ENCODE data around the gene FFAR1.

The FFAR1 gene

DNA sequence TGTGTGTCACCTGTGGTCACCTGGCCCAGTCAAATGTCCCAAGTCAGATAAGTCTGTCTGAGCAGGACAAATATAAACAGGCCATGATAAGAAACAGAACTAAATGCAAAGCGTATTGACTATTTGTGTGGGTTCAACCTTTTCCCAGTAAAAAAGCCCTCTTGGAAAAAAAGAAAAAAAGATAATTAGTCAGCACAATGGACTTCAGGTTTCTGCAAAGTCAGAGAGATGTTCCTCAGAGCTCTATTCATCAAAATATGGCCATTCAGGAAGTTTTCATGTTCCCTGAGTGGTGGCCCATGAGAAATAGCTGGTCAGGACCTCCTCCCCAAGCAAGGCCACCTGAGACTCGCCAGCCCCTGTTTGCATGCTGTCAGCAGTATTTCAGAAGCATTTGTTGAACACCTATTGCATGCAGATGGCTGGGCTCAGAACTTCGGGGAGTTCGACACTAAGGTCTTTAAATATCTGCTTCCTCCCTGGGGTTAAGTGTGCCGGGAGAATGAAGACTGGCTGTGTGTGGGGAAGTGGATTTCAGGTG, 13.2 kb downstream of the FFAR1 start:
- TF ChIP-seq, protein P1, sequence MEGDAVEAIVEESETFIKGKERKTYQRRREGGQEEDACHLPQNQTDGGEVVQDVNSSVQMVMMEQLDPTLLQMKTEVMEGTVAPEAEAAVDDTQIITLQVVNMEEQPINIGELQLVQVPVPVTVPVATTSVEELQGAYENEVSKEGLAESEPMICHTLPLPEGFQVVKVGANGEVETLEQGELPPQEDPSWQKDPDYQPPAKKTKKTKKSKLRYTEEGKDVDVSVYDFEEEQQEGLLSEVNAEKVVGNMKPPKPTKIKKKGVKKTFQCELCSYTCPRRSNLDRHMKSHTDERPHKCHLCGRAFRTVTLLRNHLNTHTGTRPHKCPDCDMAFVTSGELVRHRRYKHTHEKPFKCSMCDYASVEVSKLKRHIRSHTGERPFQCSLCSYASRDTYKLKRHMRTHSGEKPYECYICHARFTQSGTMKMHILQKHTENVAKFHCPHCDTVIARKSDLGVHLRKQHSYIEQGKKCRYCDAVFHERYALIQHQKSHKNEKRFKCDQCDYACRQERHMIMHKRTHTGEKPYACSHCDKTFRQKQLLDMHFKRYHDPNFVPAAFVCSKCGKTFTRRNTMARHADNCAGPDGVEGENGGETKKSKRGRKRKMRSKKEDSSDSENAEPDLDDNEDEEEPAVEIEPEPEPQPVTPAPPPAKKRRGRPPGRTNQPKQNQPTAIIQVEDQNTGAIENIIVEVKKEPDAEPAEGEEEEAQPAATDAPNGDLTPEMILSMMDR (IDR thresholded peaks at IDR 0.05; ENCODE audit: low read depth, low read length): no peak
- DNase-seq (ENCODE audit: low read depth in 2 of 2): no peak
- no peak overlapping the region for H3K4me3 ChIP-seq (replicated peaks in 1 of 2; ENCODE audit: low read depth in 2 of 2, low read length in 2 of 2)

DNA sequence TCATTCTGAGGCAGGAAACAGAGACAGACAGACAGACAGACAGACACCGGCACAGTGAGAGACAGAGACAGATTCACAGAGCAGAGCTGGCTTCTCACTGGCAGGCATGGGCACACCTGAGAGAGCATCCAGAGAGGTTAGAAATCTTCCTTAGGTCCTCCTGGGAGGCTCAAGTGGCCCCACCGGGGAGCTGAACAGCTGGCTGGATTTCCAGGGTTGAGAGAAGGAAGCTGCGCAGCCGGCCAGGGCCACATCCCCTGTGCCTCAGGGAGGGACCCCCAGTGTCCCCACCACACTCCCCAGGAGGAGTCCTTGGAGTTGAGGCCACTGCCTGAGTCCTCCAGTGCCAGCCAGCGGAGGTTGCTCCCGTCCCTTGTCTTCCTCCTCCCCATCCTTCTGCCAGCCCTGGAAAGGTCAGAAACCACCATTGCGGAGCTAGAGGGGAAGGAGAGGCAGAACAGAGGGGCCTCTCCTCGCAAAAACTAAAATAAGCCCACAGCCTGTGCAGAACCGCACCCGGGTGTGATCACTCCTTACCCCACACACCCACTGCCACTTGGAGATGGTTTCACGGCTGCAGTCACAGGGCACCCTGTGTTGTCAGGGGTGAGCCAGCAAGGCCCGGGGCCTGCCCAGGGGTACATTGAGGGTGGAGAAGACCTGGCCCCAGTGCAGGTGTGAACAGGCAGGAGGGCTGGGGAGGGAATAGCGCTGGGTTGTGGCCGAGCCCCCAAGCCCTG, 14.7 kb downstream of the FFAR1 start:
- TF ChIP-seq, protein P1 (IDR thresholded peaks at IDR 0.05; ENCODE audit: low read depth, low read length): no peak
- DNase-seq (ENCODE audit: low read depth in 2 of 2): no peak
- H3K4me3 ChIP-seq (replicated peaks in 1 of 2; ENCODE audit: low read depth in 2 of 2, low read length in 2 of 2): no peak overlapping the region

DNA sequence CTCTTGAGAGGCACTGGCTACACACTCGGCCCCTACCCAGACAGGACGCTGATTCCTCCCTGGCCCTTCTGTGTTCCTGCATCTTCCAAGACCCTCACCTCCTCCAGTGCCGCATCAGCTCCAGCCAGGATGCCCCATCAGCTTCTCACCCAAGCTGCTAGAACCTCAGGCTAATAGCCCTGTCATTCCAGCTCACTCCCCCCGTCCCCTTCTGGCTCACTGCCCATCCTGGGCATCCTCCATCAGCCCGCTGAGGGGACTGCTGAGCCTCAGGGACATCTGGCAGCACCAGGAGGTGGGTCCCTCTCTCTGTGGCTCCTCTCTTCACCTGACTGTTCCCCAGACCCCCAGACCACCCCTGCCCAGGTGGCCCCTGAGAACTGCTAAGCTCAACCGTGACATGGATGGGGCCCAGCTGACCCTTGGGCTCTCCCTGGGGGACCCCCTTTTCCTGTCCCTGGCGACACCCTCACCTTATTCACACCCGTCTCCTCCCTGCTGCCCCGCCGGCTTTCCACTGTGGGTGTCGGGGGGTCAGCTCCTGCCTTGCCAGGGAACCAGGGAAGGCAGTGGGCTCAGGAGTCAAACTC, 15.4 kb downstream of the FFAR1 start:
- TF ChIP-seq, protein P1 (IDR thresholded peaks at IDR 0.05; ENCODE audit: low read depth, low read length): no peak
- no peak overlapping the region for H3K4me3 ChIP-seq (replicated peaks in 1 of 2; ENCODE audit: low read depth in 2 of 2, low read length in 2 of 2)
- no peak for DNase-seq (ENCODE audit: low read depth in 2 of 2)

DNA sequence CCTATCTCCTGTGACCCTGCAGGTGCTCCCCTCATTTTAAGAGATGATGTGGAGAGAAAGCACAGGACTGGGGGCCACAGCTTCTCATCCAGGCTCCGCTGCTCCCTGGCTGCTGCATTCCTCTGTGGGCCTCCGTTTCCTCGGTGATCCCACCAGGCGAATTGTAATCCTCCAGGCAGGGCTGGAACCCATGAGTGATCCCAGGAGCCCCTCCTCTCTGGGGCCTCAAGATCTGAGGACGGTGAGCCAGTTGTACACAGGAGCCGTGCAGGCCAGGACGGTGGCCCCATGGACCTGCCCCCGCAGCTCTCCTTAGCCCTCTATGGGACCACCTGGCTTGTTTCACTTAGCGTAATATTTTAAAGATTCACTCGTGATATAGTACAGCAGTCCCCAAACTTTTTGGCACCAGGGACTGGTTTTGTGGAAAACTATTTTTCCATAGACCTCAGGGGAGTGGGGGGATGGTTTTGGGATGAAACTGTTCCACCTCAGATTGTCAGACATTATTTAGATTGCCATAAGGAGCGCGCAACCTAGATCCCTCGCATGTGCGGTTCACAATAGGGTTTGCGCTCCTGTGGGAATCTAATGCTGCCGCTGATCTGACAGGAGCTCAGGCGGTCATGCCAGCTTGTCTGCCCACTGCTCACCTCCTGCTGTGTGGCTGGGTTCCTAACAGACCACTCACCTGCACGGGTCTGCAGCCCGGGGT, 16.2 kb downstream of the FFAR1 start:
- TF ChIP-seq, protein P1 (IDR thresholded peaks at IDR 0.05; ENCODE audit: low read depth, low read length): no peak
- H3K4me3 ChIP-seq (replicated peaks in 1 of 2; ENCODE audit: low read depth in 2 of 2, low read length in 2 of 2): no peak overlapping the region
- DNase-seq (ENCODE audit: low read depth in 2 of 2): no peak

DNA sequence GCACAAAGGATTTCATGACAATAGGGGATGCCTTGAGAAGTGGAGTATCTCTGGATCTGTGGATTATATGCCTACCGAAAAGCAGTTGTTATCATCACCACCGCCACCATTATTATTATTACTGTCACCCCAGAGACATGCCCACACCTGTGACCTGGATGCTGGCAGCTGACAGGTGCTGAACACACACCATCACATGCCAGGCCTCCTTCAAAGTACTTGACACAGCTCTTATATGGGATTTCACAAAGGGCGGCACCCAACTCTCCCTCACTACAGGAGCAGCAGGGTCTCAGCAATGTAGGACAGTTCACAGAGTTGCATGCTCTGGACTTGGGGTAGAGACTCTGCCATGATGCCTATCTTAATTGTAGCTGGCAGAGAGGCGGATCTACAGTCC, 17.6 kb downstream of the FFAR1 start:
- H3K4me3 ChIP-seq (replicated peaks in 1 of 2; ENCODE audit: low read depth in 2 of 2, low read length in 2 of 2): no peak overlapping the region
- TF ChIP-seq, protein P1 (IDR thresholded peaks at IDR 0.05; ENCODE audit: low read depth, low read length): no peak
- DNase-seq (ENCODE audit: low read depth in 2 of 2): no peak

DNA sequence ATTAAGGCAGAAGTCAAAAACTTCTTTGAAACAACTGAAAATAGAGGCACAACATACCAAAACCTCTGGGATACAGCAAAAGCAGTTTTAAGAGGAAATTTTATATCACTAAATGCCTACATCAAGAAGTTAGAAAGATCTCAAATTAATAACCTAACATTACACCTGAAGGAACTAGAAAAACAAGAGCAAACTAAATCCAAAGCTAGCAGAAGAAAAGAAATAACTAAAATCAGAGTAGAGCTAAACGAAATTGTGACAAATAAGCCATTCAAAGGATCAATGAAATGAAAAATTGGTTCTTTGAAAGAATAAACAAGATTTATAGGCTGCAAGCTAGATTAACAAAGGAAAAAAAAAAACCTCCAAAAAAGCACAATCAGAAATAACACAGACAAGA, 20.7 kb downstream of the FFAR1 start:
- TF ChIP-seq, protein P1 (IDR thresholded peaks at IDR 0.05; ENCODE audit: low read depth, low read length): no peak
- DNase-seq (ENCODE audit: low read depth in 2 of 2): no peak
- H3K4me3 ChIP-seq (replicated peaks in 1 of 2; ENCODE audit: low read depth in 2 of 2, low read length in 2 of 2): no peak overlapping the region
